ENCODE measurements around the gene CPNE6. TPM values are rescaled to one million over a fixed set of nuclear protein-coding genes. Genes with fewer than 3 reads are reported as not detected.

CPNE6 gene
- total and polyA plus RNA-seq, 2 of the 13 experiments (the other 11 are each of a cell fraction or from before 2014, with no cell fraction given) = not detected

DNA sequence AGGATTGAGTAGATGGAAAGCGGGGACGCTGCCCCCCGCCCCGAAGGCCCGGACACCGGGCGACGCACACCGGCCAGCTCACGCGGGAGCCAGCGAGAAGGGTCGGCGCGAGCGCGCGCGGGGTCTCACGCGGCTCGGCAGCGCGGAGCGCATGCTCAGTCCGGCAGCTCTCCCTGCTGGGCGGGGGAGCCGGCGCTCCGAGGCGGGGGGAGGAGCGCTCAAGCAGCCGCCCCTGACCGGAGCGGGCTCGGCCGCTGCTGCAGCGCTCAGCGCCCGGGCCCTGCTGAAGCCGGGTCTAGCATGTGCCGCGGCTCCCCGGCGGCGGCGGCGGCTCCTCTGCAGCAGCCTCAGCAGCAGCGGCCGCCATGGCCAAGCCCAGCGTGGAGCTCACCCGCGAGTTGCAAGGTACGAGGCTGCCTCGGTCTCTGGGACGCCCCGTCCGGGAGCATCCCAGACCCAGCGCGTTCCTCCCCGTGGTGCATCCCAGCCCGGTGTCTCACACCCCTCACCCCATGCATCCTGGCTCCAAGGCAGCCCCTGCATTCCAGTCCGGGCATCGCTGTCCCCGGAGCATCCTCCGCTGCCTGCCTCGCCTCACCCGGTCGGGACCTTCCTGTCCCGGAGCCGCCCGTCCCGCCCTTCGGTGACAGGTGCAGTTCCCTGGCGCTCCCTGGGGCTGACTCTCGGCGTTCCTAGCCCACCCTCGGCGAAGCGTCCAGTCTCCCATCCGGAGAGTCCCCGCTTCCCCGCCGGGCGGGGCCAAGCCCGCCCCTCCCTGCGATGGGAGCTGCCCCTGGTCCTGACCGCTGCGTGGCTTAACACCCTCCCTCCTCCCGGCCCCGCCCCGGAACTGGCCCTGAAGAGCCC, 19.3 kb upstream of the CPNE6 start, which contains the start of gene CARMIL3 (continued):
- TF ChIP-seq, protein P1, sequence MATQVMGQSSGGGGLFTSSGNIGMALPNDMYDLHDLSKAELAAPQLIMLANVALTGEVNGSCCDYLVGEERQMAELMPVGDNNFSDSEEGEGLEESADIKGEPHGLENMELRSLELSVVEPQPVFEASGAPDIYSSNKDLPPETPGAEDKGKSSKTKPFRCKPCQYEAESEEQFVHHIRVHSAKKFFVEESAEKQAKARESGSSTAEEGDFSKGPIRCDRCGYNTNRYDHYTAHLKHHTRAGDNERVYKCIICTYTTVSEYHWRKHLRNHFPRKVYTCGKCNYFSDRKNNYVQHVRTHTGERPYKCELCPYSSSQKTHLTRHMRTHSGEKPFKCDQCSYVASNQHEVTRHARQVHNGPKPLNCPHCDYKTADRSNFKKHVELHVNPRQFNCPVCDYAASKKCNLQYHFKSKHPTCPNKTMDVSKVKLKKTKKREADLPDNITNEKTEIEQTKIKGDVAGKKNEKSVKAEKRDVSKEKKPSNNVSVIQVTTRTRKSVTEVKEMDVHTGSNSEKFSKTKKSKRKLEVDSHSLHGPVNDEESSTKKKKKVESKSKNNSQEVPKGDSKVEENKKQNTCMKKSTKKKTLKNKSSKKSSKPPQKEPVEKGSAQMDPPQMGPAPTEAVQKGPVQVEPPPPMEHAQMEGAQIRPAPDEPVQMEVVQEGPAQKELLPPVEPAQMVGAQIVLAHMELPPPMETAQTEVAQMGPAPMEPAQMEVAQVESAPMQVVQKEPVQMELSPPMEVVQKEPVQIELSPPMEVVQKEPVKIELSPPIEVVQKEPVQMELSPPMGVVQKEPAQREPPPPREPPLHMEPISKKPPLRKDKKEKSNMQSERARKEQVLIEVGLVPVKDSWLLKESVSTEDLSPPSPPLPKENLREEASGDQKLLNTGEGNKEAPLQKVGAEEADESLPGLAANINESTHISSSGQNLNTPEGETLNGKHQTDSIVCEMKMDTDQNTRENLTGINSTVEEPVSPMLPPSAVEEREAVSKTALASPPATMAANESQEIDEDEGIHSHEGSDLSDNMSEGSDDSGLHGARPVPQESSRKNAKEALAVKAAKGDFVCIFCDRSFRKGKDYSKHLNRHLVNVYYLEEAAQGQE (IDR thresholded peaks at IDR 0.05; ENCODE audit: borderline replicate concordance in 1 of 2, low read depth in 1 of 2, low read length in 2 of 2) = peak in 1 of 2 experiments; percentile 98; a peak in 2 of 4 replicates
- TF ChIP-seq REXO4 (CRISPR knock-in tag; IDR thresholded peaks at IDR 0.05; ENCODE audit: borderline replicate concordance) (no peak; the same call in none of the 2 replicates), ATF7-NPFF (CRISPR knock-in tag; IDR thresholded peaks at IDR 0.05; ENCODE audit: low read depth) (peak; percentile 89), YEATS2 (CRISPR knock-in tag; IDR thresholded peaks at IDR 0.05; ENCODE audit: borderline replicate concordance) (peak; percentile 61), POLR2G (IDR thresholded peaks at IDR 0.05; ENCODE audit: low read depth, low read length) (peak; percentile 77), ZSCAN31 (CRISPR knock-in tag; IDR thresholded peaks at IDR 0.05; ENCODE audit: low read depth) (no peak), ZNF335 (CRISPR knock-in tag; IDR thresholded peaks at IDR 0.05) (peak; percentile 78), HMGA1 (CRISPR knock-in tag; conservative IDR thresholded peaks at IDR 0.05) (no peak), ZNF619 (CRISPR knock-in tag; IDR thresholded peaks at IDR 0.05) (peak; percentile 97; the same call in 1 of the 2 replicates), SUZ12 (IDR thresholded peaks at IDR 0.05; ENCODE audit: low read depth, low read length) (no peak), ZBTB20 (CRISPR knock-in tag; IDR thresholded peaks at IDR 0.05; ENCODE audit: borderline replicate concordance, low read depth) (peak; percentile 84; the same call in 1 of the 2 replicates), PPARG (CRISPR knock-in tag; conservative IDR thresholded peaks at IDR 0.05) (peak; percentile 58; the same call in 1 of the 2 replicates)
- TF ChIP-seq, protein P2, sequence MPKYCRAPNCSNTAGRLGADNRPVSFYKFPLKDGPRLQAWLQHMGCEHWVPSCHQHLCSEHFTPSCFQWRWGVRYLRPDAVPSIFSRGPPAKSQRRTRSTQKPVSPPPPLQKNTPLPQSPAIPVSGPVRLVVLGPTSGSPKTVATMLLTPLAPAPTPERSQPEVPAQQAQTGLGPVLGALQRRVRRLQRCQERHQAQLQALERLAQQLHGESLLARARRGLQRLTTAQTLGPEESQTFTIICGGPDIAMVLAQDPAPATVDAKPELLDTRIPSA (CRISPR knock-in tag; IDR thresholded peaks at IDR 0.05; ENCODE audit: borderline replicate concordance) = peak; percentile 73; the same call in 1 of the 2 replicates
- TF ChIP-seq, protein P3, sequence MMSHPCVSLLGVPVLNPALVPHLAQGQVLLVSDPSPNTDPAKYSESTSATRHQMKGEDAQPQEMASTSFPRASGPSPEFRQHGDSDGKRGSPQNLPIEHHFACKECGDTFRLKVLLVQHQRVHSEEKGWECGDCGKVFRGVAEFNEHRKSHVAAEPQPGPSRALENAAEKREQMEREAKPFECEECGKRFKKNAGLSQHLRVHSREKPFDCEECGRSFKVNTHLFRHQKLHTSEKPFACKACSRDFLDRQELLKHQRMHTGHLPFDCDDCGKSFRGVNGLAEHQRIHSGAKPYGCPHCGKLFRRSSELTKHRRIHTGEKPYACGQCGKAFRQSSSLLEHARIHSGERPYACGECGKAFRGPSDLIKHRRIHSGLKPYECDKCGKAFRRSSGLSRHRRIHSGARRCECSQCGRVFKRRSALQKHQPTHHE (CRISPR knock-in tag; IDR thresholded peaks at IDR 0.05; ENCODE audit: borderline replicate concordance) = peak; percentile 56
- TF ChIP-seq, protein P4, sequence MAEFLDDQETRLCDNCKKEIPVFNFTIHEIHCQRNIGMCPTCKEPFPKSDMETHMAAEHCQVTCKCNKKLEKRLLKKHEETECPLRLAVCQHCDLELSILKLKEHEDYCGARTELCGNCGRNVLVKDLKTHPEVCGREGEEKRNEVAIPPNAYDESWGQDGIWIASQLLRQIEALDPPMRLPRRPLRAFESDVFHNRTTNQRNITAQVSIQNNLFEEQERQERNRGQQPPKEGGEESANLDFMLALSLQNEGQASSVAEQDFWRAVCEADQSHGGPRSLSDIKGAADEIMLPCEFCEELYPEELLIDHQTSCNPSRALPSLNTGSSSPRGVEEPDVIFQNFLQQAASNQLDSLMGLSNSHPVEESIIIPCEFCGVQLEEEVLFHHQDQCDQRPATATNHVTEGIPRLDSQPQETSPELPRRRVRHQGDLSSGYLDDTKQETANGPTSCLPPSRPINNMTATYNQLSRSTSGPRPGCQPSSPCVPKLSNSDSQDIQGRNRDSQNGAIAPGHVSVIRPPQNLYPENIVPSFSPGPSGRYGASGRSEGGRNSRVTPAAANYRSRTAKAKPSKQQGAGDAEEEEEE (CRISPR knock-in tag; IDR thresholded peaks at IDR 0.05; ENCODE audit: borderline replicate concordance) = peak; percentile 87; the same call in 1 of the 2 replicates
- TF ChIP-seq, protein P5, sequence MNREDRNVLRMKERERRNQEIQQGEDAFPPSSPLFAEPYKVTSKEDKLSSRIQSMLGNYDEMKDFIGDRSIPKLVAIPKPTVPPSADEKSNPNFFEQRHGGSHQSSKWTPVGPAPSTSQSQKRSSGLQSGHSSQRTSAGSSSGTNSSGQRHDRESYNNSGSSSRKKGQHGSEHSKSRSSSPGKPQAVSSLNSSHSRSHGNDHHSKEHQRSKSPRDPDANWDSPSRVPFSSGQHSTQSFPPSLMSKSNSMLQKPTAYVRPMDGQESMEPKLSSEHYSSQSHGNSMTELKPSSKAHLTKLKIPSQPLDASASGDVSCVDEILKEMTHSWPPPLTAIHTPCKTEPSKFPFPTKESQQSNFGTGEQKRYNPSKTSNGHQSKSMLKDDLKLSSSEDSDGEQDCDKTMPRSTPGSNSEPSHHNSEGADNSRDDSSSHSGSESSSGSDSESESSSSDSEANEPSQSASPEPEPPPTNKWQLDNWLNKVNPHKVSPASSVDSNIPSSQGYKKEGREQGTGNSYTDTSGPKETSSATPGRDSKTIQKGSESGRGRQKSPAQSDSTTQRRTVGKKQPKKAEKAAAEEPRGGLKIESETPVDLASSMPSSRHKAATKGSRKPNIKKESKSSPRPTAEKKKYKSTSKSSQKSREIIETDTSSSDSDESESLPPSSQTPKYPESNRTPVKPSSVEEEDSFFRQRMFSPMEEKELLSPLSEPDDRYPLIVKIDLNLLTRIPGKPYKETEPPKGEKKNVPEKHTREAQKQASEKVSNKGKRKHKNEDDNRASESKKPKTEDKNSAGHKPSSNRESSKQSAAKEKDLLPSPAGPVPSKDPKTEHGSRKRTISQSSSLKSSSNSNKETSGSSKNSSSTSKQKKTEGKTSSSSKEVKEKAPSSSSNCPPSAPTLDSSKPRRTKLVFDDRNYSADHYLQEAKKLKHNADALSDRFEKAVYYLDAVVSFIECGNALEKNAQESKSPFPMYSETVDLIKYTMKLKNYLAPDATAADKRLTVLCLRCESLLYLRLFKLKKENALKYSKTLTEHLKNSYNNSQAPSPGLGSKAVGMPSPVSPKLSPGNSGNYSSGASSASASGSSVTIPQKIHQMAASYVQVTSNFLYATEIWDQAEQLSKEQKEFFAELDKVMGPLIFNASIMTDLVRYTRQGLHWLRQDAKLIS (CRISPR knock-in tag; IDR thresholded peaks at IDR 0.05) = no peak; the same call in 1 of the 2 replicates

All from HepG2 (cell line).